Stomach smooth muscle (tissue), 2 donors: ENCODE data around the gene RBL1.
"Not testable (repeated sequence)": the region's sequence is repeated elsewhere in the genome, so short reads cannot be mapped to it uniquely, and the experiment has no call there.

ENCODE experiments used
- H3K27ac ChIP-seq: one replicate; pipeline ENCODE4 v1.7.0; 2013; ENCODE audit warnings: mild to moderate bottlenecking, low read length, inconsistent platforms
- H3K27me3 ChIP-seq, 2 donors: one replicate each; pipeline ENCODE4 v1.7.0; 2013; ENCODE audit warnings: low read length in 2 of 2; ENCODE audit not compliant: insufficient read depth in 2 of 2, control insufficient read depth in 1 of 2
- H3K36me3 ChIP-seq, 2 donors: one replicate each; pipeline ENCODE4 v1.7.0; 2013; ENCODE audit warnings: low read length in 2 of 2; ENCODE audit not compliant: control insufficient read depth in 2 of 2, insufficient read depth in 2 of 2
- H3K4me1 ChIP-seq: one replicate; pipeline ENCODE4 v1.7.0; 2013; ENCODE audit warnings: low read length; ENCODE audit not compliant: control insufficient read depth, insufficient read depth
- H3K4me3 ChIP-seq, 2 donors: one replicate each; pipeline ENCODE4 v1.7.0; 2013; ENCODE audit warnings: low read length in 2 of 2
- H3K9ac ChIP-seq, 2 donors: one replicate each; pipeline ENCODE4 v1.7.0; 2013; ENCODE audit warnings: low read length in 2 of 2, mild to moderate bottlenecking in 1 of 2
- H3K9me3 ChIP-seq, 2 donors: one replicate each; pipeline ENCODE4 v1.7.0; 2013; ENCODE audit warnings: low read length in 2 of 2; ENCODE audit not compliant: control insufficient read depth in 2 of 2
- donor health status: healthy.
- donor health status: Pancreatic carcinoma.

Gene RBL1

GRCh38 chr20:37032077-37032476 lies 63.7 kb downstream of the RBL1 start:
- H3K4me3 ChIP-seq = no peak overlapping the region
- no peak overlapping the region for H3K27ac ChIP-seq
- H3K36me3 ChIP-seq = peaks cover 3 to 6% of the 10 kb centered on the region in 2 donors
- no peaks in the 10 kb centered on the region for H3K4me1 ChIP-seq
- no peaks in the 10 kb centered on the region for H3K27me3 ChIP-seq
- no peak overlapping the region for H3K9ac ChIP-seq
- H3K9me3 ChIP-seq = no peaks in the 10 kb centered on the region

DNA sequence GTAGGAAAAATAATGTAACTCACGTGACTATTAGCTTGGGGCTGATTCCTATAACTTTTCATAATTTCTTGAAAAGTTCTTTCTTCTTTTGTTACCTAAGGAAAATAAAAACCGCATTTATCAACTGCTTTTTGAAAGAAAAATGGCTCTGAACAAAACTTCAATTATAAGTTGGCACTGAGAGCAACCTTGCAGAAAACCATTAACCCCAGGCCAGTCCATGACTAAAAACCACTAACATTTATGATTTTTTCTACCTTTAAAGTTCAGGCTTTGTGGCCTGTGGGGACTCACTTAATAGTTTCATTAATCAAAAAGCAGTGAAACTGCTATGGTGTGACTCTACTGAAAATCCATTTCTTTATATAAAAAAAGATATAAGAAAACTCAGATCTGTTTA lies 75.2 kb downstream of the RBL1 start:
- Histone ChIP-seq H3K4me1 (no peaks in the 10 kb centered on the region), H3K27ac (no peak overlapping the region), H3K36me3 (peaks cover 2 to 4% of the 10 kb centered on the region in 2 donors), H3K4me3 (no peak overlapping the region), H3K27me3 (no peaks in the 10 kb centered on the region), H3K9me3 (no peaks in the 10 kb centered on the region), H3K9ac (no peak overlapping the region)

- not testable (repeated sequence) for H3K4me1 ChIP-seq
Measured at GRCh38 chr20:37012631-37013030, 83.2 kb downstream of the RBL1 start.

GRCh38 chr20:37011858-37012257 lies 83.9 kb downstream of the RBL1 start:
- H3K4me1 ChIP-seq, H3K4me3 ChIP-seq, H3K27ac ChIP-seq, H3K9me3 ChIP-seq, H3K27me3 ChIP-seq, H3K36me3 ChIP-seq, H3K9ac ChIP-seq: not testable (repeated sequence)

More at GRCh38 chr20:37012631-37013030, 83.2 kb downstream of the RBL1 start:
- H3K9ac ChIP-seq, H3K27me3 ChIP-seq, H3K36me3 ChIP-seq, H3K9me3 ChIP-seq, H3K4me3 ChIP-seq, H3K27ac ChIP-seq: not testable (repeated sequence)

DNA sequence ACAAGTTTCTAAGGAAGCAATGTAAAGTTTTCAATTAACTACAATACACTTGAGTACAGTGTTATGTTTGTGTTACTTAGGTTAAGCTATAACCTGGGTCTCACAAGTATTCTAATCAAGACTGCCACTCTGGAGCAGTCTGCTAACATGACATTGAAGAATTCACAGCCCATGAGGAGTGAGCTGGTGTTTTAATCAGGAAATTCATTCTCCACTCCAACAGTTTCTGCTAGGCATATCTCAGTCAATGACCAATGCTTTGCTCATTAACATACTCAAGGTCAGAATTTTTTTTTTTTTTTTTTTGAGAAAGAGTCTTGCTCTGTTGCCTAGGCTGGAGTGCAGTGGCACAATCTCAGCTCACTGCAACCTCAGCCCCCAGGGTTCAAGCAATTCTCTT lies 84.7 kb downstream of the RBL1 start:
- Histone ChIP-seq H3K9ac (no peak overlapping the region), H3K27me3 (no peaks in the 10 kb centered on the region), H3K27ac (no peak overlapping the region)

DNA sequence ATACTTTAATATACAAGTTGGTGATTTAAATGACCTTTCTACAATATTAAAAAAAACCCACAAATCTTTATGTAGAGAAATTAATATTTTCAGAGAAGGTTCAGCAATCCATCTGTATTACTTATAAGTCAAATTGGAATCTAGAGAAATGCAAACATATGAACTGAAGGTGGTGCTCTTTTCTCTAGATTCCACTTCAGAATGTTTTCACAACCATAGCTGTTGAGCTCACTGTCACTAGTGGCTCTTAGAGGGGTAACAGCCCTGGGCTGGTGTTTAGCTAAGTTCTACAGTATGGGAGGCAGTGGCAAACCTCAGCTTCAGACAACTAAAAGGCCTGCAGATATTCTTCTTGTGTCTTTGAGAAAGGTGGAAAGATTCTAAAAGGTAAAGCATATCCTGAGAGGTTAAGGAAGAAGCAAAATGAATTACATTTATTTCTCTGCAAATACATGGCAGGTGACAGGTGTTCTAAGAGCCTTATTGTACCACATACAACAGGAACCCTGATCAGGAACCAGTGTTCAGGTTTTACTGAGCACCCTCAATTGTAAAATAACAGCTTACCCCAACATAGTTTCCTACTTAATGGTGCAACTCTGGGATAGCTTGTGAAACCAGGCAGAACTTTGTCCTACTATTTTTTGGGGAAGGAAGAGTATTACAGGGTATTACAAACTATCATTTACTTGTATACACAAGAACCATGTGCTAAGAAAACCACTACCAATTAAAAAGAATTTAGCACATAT lies 87.7 kb downstream of the RBL1 start:
- no peaks in the 10 kb centered on the region for H3K9me3 ChIP-seq
- H3K9ac ChIP-seq = no peak overlapping the region
- no peak overlapping the region for H3K27ac ChIP-seq
- no peaks in the 10 kb centered on the region for H3K4me1 ChIP-seq
- H3K27me3 ChIP-seq = no peaks in the 10 kb centered on the region
- peaks cover 2% of the 10 kb centered on the region in 2 donors for H3K36me3 ChIP-seq
- no peak overlapping the region for H3K4me3 ChIP-seq

More for the DNA sequence above, 84.7 kb downstream of the RBL1 start:
- no peaks in the 10 kb centered on the region for H3K4me1 ChIP-seq
- H3K36me3 ChIP-seq = peaks cover 0 to 2% of the 10 kb centered on the region in 2 donors
- no peak overlapping the region for H3K4me3 ChIP-seq
- H3K9me3 ChIP-seq = no peaks in the 10 kb centered on the region

DNA sequence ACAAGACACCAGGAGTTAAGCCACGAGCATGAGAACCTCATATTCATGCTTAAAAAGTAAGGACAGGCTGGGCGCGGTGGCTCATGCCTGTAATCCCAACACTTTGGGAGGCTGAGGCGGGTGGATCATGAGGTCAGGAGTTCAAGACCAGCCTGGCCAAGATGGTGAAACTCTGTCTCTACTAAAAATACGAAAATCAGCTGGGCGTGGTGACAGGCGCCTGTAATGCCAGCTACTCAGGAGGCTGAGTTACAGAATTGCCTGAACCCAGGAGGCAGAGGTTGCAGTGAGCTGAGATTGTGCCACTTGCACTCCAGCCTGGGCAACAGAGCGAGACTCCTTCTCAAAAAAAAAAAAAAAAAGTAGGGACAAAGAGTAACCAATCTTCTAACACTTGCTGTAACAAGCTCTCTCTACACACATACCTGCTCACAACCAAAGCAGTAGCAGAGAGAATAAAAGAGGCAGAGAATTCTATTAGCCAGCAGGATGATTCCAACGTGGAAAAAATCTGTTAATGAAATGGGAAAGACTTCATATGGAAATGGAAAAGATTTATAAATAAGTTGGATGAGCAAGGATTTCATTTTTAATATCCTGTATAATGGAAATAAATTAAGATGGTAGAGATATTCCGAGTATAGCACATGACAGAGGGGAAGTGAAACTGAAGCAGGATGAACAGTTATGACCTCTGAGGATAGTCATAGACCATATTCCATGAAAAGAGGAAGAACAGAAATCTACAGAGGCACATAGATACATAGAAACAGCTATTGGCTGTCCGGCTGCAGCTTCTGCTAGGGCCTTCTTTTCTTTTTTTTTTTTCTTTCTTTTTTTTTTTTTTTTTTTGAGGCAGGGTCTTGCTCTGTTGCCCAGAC lies 90.5 kb downstream of the RBL1 start:
- H3K9me3 ChIP-seq, H3K27ac ChIP-seq, H3K36me3 ChIP-seq, H3K4me3 ChIP-seq, H3K27me3 ChIP-seq, H3K9ac ChIP-seq, H3K4me1 ChIP-seq: not testable (repeated sequence)

GRCh38 chr20:37001634-37002033 lies 94.2 kb downstream of the RBL1 start:
- not testable (repeated sequence) for H3K4me1 ChIP-seq, H3K27me3 ChIP-seq, H3K4me3 ChIP-seq, H3K9ac ChIP-seq, H3K36me3 ChIP-seq, H3K27ac ChIP-seq, H3K9me3 ChIP-seq

GRCh38 chr20:37000171-37000570 lies 95.6 kb downstream of the RBL1 start:
- not testable (repeated sequence) for H3K27me3 ChIP-seq, H3K9me3 ChIP-seq, H3K9ac ChIP-seq, H3K27ac ChIP-seq, H3K36me3 ChIP-seq, H3K4me1 ChIP-seq, H3K4me3 ChIP-seq

- H3K27me3 ChIP-seq = no peaks in the 10 kb centered on the region
- no peaks in the 10 kb centered on the region for H3K4me1 ChIP-seq
- H3K27ac ChIP-seq = no peak overlapping the region
- H3K9me3 ChIP-seq = no peaks in the 10 kb centered on the region
- peaks cover 2 to 3% of the 10 kb centered on the region in 2 donors for H3K36me3 ChIP-seq
- H3K9ac ChIP-seq = no peak overlapping the region
- H3K4me3 ChIP-seq = no peak overlapping the region
Measured at GRCh38 chr20:36998652-36999051, 97.1 kb downstream of the RBL1 start.

DNA sequence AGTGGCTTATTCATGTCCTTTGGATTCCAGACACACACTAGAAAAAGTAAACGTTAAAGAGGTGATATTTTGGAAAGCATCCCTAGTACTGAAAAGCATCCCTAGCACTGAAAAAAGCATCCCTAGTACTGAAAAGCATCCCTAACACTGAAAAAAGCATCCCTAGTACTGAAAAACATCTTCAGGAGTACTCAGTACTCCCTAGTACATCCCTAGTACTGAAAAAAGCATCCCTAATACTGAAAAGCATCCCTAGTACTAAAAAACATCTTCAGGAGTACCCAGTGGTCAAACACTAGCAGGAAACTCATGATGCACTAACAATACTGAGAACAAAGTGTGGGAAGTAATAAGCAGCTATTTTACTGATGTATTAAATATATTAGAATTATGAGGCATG lies 98.7 kb downstream of the RBL1 start:
- no peak overlapping the region for H3K27ac ChIP-seq
- no peak overlapping the region for H3K4me3 ChIP-seq
- no peaks in the 10 kb centered on the region for H3K9me3 ChIP-seq
- H3K36me3 ChIP-seq = peaks cover 0 to 2% of the 10 kb centered on the region in 2 donors
- no peaks in the 10 kb centered on the region for H3K27me3 ChIP-seq
- no peaks in the 10 kb centered on the region for H3K4me1 ChIP-seq
- H3K9ac ChIP-seq = no peak overlapping the region
